ENCODE data around the gene PLS1.
"Not testable (repeated sequence)": the region's sequence is repeated elsewhere in the genome, so short reads cannot be mapped to it uniquely, and the experiment has no call there.

Gene PLS1

GRCh38 chr3:142602619-142603385, 6.6 kb downstream of the PLS1 start:
- FAIRE-seq, result no peak
- no peak for DNase-seq (ENCODE audit: insufficient read length, low spot score)
- TF ChIP-seq, protein P1, sequence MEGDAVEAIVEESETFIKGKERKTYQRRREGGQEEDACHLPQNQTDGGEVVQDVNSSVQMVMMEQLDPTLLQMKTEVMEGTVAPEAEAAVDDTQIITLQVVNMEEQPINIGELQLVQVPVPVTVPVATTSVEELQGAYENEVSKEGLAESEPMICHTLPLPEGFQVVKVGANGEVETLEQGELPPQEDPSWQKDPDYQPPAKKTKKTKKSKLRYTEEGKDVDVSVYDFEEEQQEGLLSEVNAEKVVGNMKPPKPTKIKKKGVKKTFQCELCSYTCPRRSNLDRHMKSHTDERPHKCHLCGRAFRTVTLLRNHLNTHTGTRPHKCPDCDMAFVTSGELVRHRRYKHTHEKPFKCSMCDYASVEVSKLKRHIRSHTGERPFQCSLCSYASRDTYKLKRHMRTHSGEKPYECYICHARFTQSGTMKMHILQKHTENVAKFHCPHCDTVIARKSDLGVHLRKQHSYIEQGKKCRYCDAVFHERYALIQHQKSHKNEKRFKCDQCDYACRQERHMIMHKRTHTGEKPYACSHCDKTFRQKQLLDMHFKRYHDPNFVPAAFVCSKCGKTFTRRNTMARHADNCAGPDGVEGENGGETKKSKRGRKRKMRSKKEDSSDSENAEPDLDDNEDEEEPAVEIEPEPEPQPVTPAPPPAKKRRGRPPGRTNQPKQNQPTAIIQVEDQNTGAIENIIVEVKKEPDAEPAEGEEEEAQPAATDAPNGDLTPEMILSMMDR (IDR thresholded peaks at IDR 0.05; ENCODE audit: insufficient read depth, missing control alignments), result no peak

GRCh38 chr3:142603386-142603705, 7.2 kb downstream of the PLS1 start:
- DNase-seq (ENCODE audit: insufficient read length, low spot score); FAIRE-seq: not testable (repeated sequence)

GRCh38 chr3:142604940-142605339, 8.7 kb downstream of the PLS1 start:
- FAIRE-seq (no peak), DNase-seq (ENCODE audit: insufficient read length, low spot score) (no peak)
- TF ChIP-seq, protein P1 (IDR thresholded peaks at IDR 0.05; ENCODE audit: insufficient read depth, missing control alignments), result no peak

GRCh38 chr3:142608631-142609030, 12.4 kb downstream of the PLS1 start:
- FAIRE-seq (no peak), DNase-seq (ENCODE audit: insufficient read length, low spot score) (no peak)
- TF ChIP-seq, protein P1 (IDR thresholded peaks at IDR 0.05; ENCODE audit: insufficient read depth, missing control alignments), result no peak

DNA sequence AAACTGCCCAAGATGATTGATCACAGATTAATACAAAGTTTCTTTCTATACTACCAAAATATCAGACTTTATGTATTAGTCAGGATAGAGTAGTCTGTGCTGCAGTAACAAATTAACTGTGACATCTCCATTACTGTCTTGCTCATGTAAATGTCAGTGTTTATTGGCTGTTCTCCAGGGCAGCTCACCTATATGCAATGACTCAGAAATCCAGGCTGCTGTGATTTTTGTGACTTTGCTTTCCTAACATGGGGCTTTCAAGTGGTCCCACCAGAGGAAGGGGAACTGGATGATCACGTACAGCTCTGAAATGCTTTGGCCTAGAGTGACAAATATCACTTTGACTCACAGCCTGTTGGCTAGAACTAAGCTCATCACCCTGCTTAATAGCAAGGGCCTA, 12.9 kb downstream of the PLS1 start:
- TF ChIP-seq, protein P1 (IDR thresholded peaks at IDR 0.05; ENCODE audit: insufficient read depth, missing control alignments), result no peak
- DNase-seq (ENCODE audit: insufficient read length, low spot score) (no peak), FAIRE-seq (no peak)

GRCh38 chr3:142611206-142611605, 15.0 kb downstream of the PLS1 start:
- TF ChIP-seq, protein P1 (IDR thresholded peaks at IDR 0.05; ENCODE audit: insufficient read depth, missing control alignments), result no peak
- no peak for DNase-seq (ENCODE audit: insufficient read length, low spot score)
- no peak for FAIRE-seq

- TF ChIP-seq, protein P1 (IDR thresholded peaks at IDR 0.05; ENCODE audit: insufficient read depth, missing control alignments), result no peak
- DNase-seq (ENCODE audit: insufficient read length, low spot score), result no peak
- no peak for FAIRE-seq
Observed at GRCh38 chr3:142613491-142613890, 17.3 kb downstream of the PLS1 start.

All from D721Med (cell line).